Epithelial cell of proximal tubule (primary cell): ENCODE results near the gene ARID3A. TPM values are rescaled to one million over a fixed set of nuclear protein-coding genes. Genes with fewer than 3 reads are reported as not detected.

Experiments
- DNase-seq: peaks from one replicate; pipeline ENCODE4 v3.0.0-alpha.2; 2011; ENCODE audit warnings: low read depth
- H3K4me3 ChIP-seq: 2 replicates; pipeline ENCODE4 v1.5.1; 2011; ENCODE audit warnings: low read depth, mild to moderate bottlenecking, low read length
- total RNA-seq: library from RNA; depleted of rRNA; stranded (reverse); fragments of >200 nt; gene quantifications from 2 replicates; pipeline ENCODE4 v1.2.3, GENCODE V29; 2015
- TF ChIP-seq, protein P1 (sequence below): conservative IDR thresholded peaks from 2 replicates; pipeline ENCODE4 v1.5.1; 2012; ENCODE audit warnings: low read depth, mild to moderate bottlenecking, low read length

ARID3A gene
- total RNA-seq, 1 donor from 2014 or later = 37.0 TPM

DNA sequence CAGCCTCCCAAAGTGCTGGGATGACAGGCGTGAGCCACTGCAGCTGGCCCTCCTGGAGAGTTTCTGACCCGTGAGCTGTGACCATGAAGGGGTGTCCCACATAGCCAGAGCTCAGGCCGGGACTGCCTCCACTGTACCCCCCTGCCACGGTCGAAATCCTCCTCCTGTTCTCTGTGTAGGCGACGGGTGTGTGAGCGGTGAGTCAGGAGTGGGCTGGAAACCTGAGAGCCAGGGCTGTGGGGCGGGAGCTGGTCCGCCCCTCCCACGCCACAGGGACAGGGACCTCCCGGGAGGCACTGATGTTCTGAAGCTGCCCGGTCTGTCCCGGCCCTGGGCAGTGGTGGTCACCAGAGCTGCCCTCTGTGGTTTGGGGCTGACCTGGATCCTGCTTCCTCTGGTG is 62.2 kb downstream of the ARID3A start:
- TF ChIP-seq, protein P1, sequence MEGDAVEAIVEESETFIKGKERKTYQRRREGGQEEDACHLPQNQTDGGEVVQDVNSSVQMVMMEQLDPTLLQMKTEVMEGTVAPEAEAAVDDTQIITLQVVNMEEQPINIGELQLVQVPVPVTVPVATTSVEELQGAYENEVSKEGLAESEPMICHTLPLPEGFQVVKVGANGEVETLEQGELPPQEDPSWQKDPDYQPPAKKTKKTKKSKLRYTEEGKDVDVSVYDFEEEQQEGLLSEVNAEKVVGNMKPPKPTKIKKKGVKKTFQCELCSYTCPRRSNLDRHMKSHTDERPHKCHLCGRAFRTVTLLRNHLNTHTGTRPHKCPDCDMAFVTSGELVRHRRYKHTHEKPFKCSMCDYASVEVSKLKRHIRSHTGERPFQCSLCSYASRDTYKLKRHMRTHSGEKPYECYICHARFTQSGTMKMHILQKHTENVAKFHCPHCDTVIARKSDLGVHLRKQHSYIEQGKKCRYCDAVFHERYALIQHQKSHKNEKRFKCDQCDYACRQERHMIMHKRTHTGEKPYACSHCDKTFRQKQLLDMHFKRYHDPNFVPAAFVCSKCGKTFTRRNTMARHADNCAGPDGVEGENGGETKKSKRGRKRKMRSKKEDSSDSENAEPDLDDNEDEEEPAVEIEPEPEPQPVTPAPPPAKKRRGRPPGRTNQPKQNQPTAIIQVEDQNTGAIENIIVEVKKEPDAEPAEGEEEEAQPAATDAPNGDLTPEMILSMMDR = no peak
- DNase-seq = no peak
- no peak overlapping the region for H3K4me3 ChIP-seq

- TF ChIP-seq, protein P1 = no peak
- DNase-seq = no peak
- H3K4me3 ChIP-seq = no peak overlapping the region
Observed at GRCh38 chr19:988510-988909, 62.7 kb downstream of the ARID3A start.

DNA sequence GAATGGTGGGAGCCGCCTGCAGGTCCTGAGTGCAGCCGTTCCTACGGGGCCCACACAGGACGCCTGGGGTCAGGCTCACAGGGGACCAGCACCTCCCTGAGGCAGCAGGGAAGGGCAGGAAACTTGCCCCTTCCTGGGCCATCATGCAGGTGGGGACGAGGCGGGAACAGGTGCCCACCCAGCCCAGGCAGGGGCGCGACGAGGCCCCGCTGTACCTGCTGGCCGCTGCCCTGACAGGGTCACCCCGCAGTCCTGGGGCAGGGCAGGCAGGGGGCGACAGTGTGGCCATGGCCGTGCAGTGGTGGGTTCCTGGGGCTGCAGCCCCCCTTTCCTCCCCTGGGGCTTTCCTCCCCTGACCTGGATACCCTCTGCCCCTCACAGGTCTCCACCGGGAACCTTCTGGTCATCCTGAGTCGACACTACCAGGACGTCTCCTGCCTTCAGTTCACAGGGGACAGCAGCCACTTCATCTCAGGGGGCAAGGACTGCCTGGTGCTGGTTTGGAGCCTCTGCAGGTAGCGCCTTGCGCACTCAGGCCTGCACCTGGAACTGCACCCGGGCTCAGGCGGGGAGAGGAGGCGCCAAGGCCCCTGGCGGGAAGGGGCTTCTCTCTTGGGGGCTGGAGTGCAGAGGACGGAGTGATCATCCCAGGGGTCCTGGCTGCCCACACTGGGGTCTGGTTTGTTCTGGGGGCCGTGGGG is 63.7 kb downstream of the ARID3A start:
- H3K4me3 ChIP-seq = no peak overlapping the region
- no peak for DNase-seq
- TF ChIP-seq, protein P1 = peak; percentile 49

DNA sequence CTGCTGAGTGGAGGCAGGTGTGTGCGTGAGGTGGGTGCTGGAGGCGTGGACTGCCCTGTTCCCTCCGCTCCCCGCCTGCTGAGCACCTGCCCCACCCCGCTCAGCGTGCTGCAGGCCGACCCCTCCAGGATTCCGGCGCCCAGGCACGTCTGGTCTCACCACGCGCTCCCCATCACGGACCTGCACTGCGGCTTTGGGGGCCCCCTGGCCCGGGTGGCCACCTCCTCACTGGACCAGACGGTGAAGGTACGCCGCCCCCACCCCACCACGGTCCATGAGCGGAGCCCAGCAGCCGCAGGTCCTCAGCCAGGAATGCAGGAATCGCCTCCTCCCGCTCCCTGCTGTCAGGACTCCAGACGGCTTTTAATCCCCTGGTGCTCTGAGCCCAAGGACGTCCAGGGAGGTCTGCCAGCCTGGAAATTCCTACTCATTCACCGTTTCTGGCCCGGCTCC is 64.3 kb downstream of the ARID3A start:
- no peak overlapping the region for H3K4me3 ChIP-seq
- TF ChIP-seq, protein P1 = no peak
- no peak for DNase-seq

DNA sequence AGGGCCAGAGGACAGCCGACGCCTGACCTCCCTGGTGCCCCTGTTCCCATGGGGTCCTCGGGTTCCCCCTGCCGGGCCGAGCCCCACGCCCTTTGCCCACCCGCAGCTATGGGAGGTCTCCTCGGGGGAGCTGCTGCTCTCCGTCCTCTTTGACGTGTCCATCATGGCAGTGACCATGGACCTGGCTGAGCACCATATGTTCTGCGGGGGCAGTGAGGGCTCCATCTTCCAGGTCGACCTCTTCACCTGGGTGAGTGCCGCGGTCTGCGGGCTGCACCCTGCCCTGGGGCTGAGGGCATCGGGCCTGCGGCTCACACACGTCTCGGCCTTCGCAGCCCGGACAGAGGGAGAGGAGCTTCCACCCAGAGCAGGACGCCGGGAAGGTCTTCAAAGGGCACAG is 64.9 kb downstream of the ARID3A start:
- no peak overlapping the region for H3K4me3 ChIP-seq
- TF ChIP-seq, protein P1 = no peak
- DNase-seq = no peak

GRCh38 chr19:991174-991931 is 65.5 kb downstream of the ARID3A start:
- DNase-seq = no peak
- TF ChIP-seq, protein P1 = no peak
- H3K4me3 ChIP-seq = no peak overlapping the region
